PC-9 (cell line): ENCODE results near the gene ZNF385B. TPM values are rescaled to one million over a fixed set of nuclear protein-coding genes. Genes with fewer than 3 reads are reported as not detected.

ENCODE experiments used
- BruUV-seq: library from RNA; stranded (reverse); fragments of 400-500 nt; replicated peaks from 2 replicates; lab custom pipeline; 2021; lab: Mats Ljungman, UMichigan
- CTCF ChIA-PET: fragments of 300-600 bp; sonication (Branson Sonifier 250); formaldehyde crosslinking; loops from one replicate; lab custom pipeline; 2022; ENCODE audit warnings: antibody characterized with exemption; lab: Charles Lee
- POLR2A ChIA-PET: fragments of 300-600 bp; sonication (Branson Sonifier 250); formaldehyde crosslinking; loops from one replicate; lab custom pipeline; 2022; ENCODE audit warnings: antibody characterized with exemption; ENCODE audit not compliant: unreplicated experiment; lab: Charles Lee
- DNase-seq, 2 experiments: peaks; one replicate each; pipeline versions ENCODE4 v3.0.0 to v3.0.0-alpha.2; 2015 to 2022; ENCODE audit warnings: mixed read lengths in 1 of 2
- H2AFZ ChIP-seq: fragments of 200-600 bp; sonication (generic); 2 replicates; pipeline ENCODE4 v1.8.1; 2017; ENCODE audit warnings: antibody characterized with exemption
- H3F3A ChIP-seq: fragments of 200-600 bp; sonication (generic); 2 replicates; pipeline ENCODE4 v1.8.1; 2017; ENCODE audit warnings: antibody characterized with exemption, mild to moderate bottlenecking, low read depth; ENCODE audit not compliant: insufficient read depth
- H3K27ac ChIP-seq: fragments of 200-600 bp; sonication (generic); 2 replicates; pipeline ENCODE4 v1.6.1; 2016; ENCODE audit warnings: mixed run types
- H3K27me3 ChIP-seq: fragments of 200-600 bp; sonication (generic); 2 replicates; pipeline ENCODE4 v1.6.1; 2016; ENCODE audit warnings: low read depth, mixed run types; ENCODE audit not compliant: insufficient read depth
- H3K36me3 ChIP-seq: fragments of 200-600 bp; sonication (generic); 2 replicates; pipeline ENCODE4 v1.6.1; 2016; ENCODE audit warnings: low read depth, mixed run types
- H3K4me1 ChIP-seq: fragments of 200-600 bp; sonication (generic); replicated peaks from 2 replicates; pipeline ENCODE4 v1.6.1; 2016; ENCODE audit warnings: mixed run types; ENCODE audit not compliant: insufficient read depth
- H3K4me2 ChIP-seq: fragments of 200-600 bp; sonication (generic); 2 replicates; pipeline ENCODE4 v1.6.1; 2017; ENCODE audit warnings: mixed run types
- H3K4me3 ChIP-seq: fragments of 200-600 bp; sonication (generic); 2 replicates; pipeline ENCODE4 v1.6.1; 2016; ENCODE audit warnings: mixed run types
- H3K79me2 ChIP-seq: fragments of 200-600 bp; sonication (generic); 2 replicates; pipeline ENCODE4 v1.6.1; 2017; ENCODE audit warnings: low read depth, mixed run types
- H3K9me2 ChIP-seq: fragments of 200-600 bp; sonication (generic); 2 replicates; pipeline ENCODE4 v1.8.1; 2017; ENCODE audit warnings: mild to moderate bottlenecking; ENCODE audit not compliant: insufficient read depth
- H3K9me3 ChIP-seq: fragments of 200-600 bp; sonication (generic); 2 replicates; pipeline ENCODE4 v1.8.1; 2016; ENCODE audit warnings: low read depth; ENCODE audit not compliant: insufficient read depth
- H4K20me1 ChIP-seq: fragments of 200-600 bp; sonication (generic); 2 replicates; pipeline ENCODE4 v1.8.1; 2017; ENCODE audit not compliant: insufficient read depth
- CTCF ChIP-seq: fragments of 200-600 bp; sonication (generic); conservative IDR thresholded peaks from 2 replicates; pipeline ENCODE4 v1.6.1; 2017; ENCODE audit warnings: mixed run types, antibody characterized with exemption, mild to moderate bottlenecking, moderate library complexity
- EZH2 ChIP-seq: fragments of 200-600 bp; sonication (generic); IDR thresholded peaks from 2 replicates; pipeline ENCODE4 v1.8.0; 2017; ENCODE audit warnings: antibody characterized with exemption, low read depth
- intact Hi-C: fragments of 100-400 bp; cut with micrococcal nuclease; formaldehyde crosslinking; loops from one replicate; pipeline ENCODE4 v1.10.0; 2022; ENCODE audit not compliant: unreplicated experiment
- total RNA-seq: library from RNA; stranded (reverse); gene quantifications from 2 replicates; pipeline ENCODE4 v1.2.3, GENCODE V29; 2021

The ZNF385B gene
- total RNA-seq, 1 experiment from 2014 or later: 4.1 TPM

- H4K20me1 ChIP-seq: no peaks in the 10 kb centered on the region
- 0 out of 2 replicates have a peak, but pooled peaks cover 7% of the 10 kb centered on the region for H3K9me2 ChIP-seq
- intact Hi-C loops: loop anchor here (5.0 kb wide), 1 partner anchor 171 kb away; no protein-coding TSS in a partner anchor
- H3K4me2 ChIP-seq: no peak overlapping the region
- CTCF ChIA-PET: no interaction called here
- no peak overlapping the region for H2AFZ ChIP-seq
- H3F3A ChIP-seq: peaks cover 8% of the 10 kb centered on the region; the same call in 1 of the 2 replicates
- peaks cover 12% of the 10 kb centered on the region for H3K4me1 ChIP-seq
- no peaks in the 10 kb centered on the region for H3K36me3 ChIP-seq
- H3K4me3 ChIP-seq: no peak overlapping the region
- TF ChIP-seq CTCF: no peak; the same call in 1 of the 2 replicates
- TF ChIP-seq EZH2: no peak
- no peak for DNase-seq
- H3K27me3 ChIP-seq: no peaks in the 10 kb centered on the region
- POLR2A ChIA-PET: interaction anchor here (0.6 kb wide), 1 partner anchor 1263 kb away, joined by 4 read pairs; no protein-coding TSS in a partner anchor
- peaks cover 8% of the 10 kb centered on the region for H3K9me3 ChIP-seq
- BruUV-seq: no TSS peak
- no peak overlapping the region for H3K27ac ChIP-seq
- no peaks in the 10 kb centered on the region for H3K79me2 ChIP-seq
These were observed 268.1 kb downstream of the ZNF385B start for GRCh38 chr2:179593323-179593722.

- Histone ChIP-seq H3K27ac (no peak overlapping the region), H3K4me1 (peaks cover 12% of the 10 kb centered on the region), H3K9me3 (peaks cover 8% of the 10 kb centered on the region), H3F3A (peaks cover 8% of the 10 kb centered on the region; the same call in 1 of the 2 replicates), H3K9me2 (0 out of 2 replicates have a peak, but pooled peaks cover 7% of the 10 kb centered on the region), H3K79me2 (no peaks in the 10 kb centered on the region), H3K36me3 (no peaks in the 10 kb centered on the region), H2AFZ (no peak overlapping the region), H3K4me3 (no peak overlapping the region), H3K4me2 (no peak overlapping the region), H3K27me3 (no peaks in the 10 kb centered on the region), H4K20me1 (no peaks in the 10 kb centered on the region)
- no TSS peak for BruUV-seq
- TF ChIP-seq CTCF: no peak
- TF ChIP-seq EZH2: no peak
- DNase-seq: no peak
- intact Hi-C loops: loop anchor here (5.0 kb wide), 1 partner anchor 170 kb away; no protein-coding TSS in a partner anchor
- ChIA-PET CTCF (interaction anchor here (0.5 kb wide), 1 partner anchor 137 kb away, joined by 10 read pairs; no protein-coding TSS in a partner anchor), POLR2A (interaction anchor here (0.6 to 0.7 kb wide), 4 partner anchors 9 to 1263 kb away, joined by 3 to 8 read pairs (median 4); no protein-coding TSS in a partner anchor)
These were observed 269.1 kb downstream of the ZNF385B start for GRCh38 chr2:179592167-179592936.

DNA sequence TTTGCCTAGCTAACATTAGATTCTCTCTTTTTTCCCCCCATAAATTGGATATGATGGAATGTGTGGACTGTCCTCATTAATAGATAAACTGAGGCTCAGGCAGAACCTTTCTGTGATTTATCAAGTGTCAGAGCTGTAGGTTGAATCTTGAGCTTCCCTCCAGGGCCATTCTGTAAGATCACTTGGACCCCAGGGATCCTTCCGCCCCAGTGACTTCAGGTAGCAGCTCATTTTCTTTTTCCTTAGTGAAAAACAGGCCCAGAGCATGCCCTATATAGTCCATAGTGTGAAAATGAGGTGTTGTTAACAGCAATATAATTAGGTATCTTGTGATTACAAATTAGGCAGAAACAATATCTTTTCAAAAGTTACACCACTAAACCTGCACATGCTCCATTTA is 269.7 kb downstream of the ZNF385B start:
- ChIA-PET CTCF (no interaction called here), POLR2A (interaction anchor here (0.6 to 0.7 kb wide), 2 partner anchors 125 to 137 kb away, joined by 3 to 4 read pairs; no protein-coding TSS in a partner anchor)
- BruUV-seq: no TSS peak
- H4K20me1 ChIP-seq: no peaks in the 10 kb centered on the region
- no peaks in the 10 kb centered on the region for H3K36me3 ChIP-seq
- H3K4me3 ChIP-seq: no peak overlapping the region
- peaks cover 5% of the 10 kb centered on the region for H3K9me3 ChIP-seq
- H3F3A ChIP-seq: peaks cover 8% of the 10 kb centered on the region; the same call in 1 of the 2 replicates
- no peak overlapping the region for H3K27ac ChIP-seq
- H3K79me2 ChIP-seq: no peaks in the 10 kb centered on the region
- H3K9me2 ChIP-seq: 0 out of 2 replicates have a peak, but pooled peaks cover 7% of the 10 kb centered on the region
- no peaks in the 10 kb centered on the region for H3K27me3 ChIP-seq
- H3K4me2 ChIP-seq: no peak overlapping the region
- no peak overlapping the region for H2AFZ ChIP-seq
- TF ChIP-seq CTCF (no peak), EZH2 (no peak)
- DNase-seq: no peak
- H3K4me1 ChIP-seq: peaks cover 11% of the 10 kb centered on the region
- intact Hi-C loops: loop anchor here (5.0 kb wide), 1 partner anchor 169 kb away; no protein-coding TSS in a partner anchor
